Activated CD4-positive, CD25-positive, alpha-beta regulatory T cell treated with anti-CD3 and anti-CD28 coated beads, Interleukin-2, amount 50 U/mL, for 24 hours (primary cell): ENCODE measurements around the gene PDE1A.
"Not testable (repeated sequence)": the region's sequence is repeated elsewhere in the genome, so short reads cannot be mapped to it uniquely, and the experiment has no call there.

Experiments used
- ATAC-seq, 2 donors: fragments of 150-1000 bp; cut with Tn5 transposase; one replicate each; pipeline ENCODE4 v1.10.0; 2021; ENCODE audit warnings: mild to moderate bottlenecking in 1 of 2, moderate library complexity in 1 of 2

The PDE1A gene

DNA sequence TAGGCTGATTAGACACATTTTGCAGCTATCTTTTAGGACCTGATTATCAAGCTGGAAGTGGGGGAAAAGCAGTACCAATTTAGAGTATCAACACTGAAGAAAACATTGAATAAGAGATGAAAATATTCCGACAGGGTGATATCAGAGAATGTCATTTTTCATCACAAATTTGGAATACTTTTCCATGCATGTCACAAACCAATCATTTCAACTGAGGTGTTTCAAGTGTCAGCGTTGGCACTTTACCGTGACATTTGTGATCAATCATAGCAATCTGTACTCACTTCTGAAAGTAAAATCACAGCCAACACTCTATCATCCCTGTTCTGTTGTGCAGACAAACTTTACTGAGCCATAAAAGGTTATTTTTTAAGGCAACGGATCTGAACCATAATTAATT lies 75.4 kb downstream of the PDE1A start:
- no peak for ATAC-seq

DNA sequence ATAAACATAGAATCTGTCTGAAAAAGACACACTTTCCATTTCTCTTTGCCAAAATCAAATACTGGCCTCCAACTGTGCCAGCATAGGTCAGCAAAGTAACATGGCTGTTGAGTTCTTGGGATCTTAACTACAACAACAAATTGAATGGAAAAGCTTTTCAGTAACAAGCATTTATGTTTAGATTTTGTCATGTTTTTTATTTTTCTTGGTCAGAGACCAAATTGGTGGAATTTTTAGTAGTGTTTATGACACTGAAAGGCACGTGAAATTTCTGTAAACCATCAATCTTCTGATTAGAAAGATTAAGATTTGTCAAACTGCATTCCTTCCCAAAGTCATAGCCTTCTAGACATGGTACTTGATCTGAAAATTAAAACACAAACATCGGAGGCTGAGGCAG lies 77.6 kb downstream of the PDE1A start:
- no peak for ATAC-seq

DNA sequence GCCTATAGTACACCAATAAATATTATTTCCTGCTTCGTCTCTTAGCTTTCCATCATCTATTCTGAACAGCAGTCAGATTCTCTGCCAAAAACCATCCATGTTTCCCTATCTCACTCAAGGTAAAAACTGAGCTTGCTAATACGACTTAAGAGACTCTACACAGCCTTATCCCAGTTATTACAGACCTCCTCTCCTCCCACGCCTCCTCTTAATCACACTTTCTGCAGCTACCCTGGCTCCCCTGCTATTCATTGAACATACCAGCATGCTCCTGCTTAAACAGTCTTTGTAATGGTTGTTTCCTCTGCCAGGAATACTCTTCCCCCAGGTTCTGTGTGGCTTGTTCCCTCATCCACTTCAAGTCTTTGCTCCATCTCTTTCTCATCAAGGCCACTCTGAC lies 81.5 kb downstream of the PDE1A start:
- no peak for ATAC-seq

DNA sequence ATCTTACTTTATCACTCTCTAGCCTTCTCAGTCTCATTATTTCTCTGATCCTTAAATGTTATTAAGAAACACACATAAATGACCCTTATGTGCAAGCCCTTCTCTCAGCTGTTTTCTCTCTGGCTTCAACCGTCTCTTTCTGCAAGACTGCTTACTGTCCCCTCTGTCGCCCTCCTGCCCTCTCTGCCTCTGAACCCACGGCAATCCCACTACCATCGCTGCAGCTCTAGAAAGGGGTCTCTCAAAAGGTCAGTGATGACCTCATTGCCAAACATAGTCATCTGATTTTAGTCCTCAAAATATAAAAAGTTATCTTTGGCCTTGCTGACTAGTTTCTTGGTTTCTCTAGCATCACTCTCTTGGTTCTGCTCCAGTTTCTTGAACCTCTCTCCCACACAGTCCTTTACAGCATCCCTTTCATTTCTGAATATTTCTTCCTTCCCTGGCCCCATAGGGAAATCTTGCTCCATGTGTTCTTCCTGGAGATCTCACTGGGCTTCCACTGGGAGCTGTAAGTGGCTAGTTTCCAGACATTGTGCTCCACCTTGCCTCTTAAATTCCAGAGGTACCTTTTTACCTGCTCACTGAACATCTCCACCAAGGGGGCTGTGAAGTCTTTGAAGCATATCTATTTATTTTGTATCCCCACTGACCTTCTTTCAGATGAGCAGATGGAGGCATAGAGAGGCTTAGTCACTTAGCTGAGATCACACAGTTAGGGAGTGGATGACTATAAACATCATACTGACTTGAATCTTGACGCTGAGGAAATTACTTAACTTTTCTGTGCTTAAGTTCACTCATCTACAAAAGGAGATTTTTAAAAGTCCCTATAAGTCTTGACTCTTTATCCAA lies 96.2 kb downstream of the PDE1A start:
- no peak for ATAC-seq

DNA sequence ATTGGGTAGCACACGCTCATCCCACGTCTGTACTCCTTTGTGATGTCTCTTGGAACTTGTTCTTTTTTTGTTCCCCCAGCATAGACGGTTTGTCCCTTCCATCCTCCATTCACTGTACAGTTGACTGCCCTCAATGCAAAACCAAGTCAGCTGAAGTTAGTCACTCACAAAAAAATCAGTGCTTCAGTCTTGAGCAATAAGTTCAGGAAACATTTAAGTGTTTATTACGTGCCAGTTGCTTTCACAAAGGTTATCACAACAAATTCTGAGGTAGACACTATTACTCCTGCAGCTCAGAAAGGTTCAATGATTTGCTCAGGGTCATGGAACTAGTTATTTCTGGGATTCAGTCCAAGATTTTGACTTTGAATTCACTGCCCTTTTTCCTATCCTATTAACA lies 102.2 kb downstream of the PDE1A start:
- ATAC-seq: no peak

DNA sequence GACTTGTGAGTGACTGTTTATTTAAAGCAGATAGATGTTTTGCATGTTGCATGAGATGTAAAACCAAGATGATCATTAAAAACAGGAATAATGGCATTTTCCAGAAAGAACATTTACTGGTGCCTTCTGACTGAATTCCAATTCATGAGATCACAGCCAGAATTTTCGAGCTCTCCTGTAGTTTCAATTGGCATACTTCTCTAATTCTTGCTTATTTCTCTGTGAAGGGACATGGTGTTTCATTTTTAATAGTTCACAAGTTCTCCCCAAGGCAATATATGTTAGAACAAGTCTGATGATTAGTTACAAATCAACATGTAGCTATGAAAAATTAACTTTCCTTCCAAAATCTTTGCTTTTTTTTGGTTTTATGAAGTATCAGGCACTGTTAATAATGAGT lies 105.7 kb downstream of the PDE1A start:
- no peak for ATAC-seq

DNA sequence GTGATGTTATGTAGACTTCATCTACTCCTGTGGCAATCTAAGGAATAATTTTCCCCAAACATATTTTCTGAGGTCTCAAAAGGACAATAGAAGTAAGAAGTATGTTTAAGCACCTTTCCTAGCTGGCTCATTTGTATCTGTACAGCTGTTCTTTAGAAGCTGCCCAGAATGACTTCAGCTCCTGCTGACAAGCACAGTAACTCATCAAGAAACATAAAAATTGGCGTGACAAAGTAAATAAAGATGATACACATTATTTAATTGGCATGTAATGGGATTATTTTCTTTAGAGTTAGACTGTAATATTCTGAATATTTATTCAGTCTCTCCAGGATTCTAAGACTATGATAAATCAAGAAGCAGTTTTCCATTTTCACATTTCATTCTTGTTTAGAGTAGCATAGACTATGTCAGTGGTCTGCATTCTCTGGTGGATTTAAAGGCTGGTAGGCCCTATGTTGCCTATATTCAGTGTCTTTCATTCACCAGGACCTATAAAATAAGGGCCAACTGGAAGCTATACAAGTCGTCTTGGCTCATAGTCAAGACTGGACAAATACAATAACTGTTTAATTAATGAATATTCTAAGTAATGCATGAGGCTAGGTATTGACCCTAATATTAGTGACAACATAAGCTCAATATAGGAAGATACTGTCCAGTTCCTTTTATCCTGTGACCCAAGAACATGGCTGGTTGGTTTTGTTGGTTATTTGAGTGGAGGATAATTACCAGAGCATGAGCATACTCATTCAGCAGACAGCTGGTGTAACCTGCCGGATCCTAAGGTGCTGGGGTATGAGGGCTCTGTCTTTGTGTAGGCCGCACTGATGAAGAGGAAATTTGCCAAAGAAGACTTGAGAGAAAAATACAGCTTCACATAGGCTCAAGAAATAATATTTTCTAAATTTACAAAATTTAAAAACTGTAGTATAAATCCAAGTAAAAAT lies 107.0 kb downstream of the PDE1A start:
- ATAC-seq: no peak

DNA sequence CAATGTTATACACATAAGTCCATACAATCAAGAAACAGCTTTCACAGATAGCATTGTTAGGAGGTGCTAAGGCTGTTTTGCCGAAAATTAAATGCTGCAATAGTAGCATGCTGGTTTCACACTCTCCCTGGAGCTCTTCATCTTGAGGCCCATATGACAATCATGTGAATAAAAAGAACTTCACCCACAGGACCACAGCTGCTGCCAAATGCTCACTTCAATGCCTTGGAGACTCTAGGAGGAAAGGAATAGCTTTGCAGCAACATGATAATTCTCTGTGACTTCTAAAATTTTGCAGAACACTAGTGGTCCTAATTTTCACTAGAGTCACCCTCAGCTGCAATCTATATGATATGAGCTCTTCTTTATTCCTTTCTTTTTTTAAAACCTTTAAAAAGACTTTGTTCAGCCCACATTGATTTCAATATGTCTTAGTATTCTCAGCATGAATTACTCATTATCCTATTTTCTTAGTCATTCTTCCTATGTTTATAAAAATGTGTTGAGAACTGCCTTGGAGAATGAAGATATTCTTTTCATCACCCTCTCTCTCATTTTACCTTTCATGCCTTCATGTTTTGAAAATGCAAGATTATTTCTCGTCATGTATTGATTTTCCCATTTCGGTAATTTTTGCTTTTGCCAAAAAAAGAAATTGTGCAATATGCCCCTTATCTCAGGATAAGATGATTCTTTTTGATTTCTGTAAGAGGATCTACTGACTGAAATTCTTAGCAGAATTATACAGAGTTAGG lies 108.2 kb downstream of the PDE1A start:
- no peak for ATAC-seq

DNA sequence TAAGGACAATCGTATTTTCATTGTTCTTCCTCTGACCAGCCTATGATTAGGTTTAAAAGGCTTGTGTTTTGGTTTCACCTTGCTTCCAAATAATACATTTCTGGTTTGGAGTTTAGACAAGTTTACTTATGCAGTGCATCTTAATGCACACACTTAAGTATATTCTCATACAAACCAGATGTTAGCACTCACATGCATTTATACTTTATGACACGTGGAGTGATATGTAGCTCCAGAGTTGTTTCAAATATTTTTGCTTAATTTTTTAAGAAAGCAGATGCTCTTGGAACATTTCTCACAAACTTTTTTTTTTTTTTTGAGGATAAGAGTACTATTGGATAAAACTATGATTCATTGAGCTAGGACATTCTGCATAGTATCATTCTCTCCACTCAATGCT lies 109.9 kb downstream of the PDE1A start:
- ATAC-seq: no peak

DNA sequence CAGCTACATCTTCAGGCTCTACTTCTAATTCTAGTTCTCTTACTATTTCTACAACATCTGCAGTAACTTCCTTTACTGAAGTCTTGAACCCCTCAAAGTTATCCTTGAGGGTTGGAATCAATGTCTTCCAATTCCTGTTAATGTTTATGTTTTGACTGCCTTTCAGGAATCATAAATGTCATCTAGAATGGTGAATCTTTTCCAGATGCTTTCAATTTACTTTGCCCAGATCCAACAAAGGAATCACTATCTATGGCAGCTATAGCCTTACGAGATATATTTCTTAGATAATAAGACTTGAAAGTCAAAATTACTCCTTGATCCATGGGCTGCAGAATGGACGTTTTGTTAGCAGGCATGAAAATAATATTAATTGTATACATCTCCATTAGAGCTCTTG lies 123.9 kb downstream of the PDE1A start:
- ATAC-seq: no peak

DNA sequence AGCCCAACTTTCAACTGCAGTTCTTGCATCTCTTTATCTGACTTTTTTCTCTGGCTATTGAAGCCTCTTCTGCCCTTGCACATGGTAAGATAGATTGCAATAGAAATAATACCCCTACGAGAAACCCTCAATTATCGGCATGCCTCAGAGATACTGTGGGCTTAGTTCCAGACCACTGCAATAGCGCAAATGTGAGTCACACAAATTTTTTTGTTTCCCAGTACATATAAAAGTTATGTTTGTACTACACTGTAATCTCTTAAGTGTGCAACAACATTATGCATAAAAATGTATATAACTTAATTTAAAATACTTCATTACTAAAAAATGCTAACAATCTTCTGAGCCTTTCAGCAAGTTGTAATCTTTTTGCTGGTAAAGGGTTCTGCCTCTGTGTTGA lies 124.7 kb downstream of the PDE1A start:
- no peak for ATAC-seq

DNA sequence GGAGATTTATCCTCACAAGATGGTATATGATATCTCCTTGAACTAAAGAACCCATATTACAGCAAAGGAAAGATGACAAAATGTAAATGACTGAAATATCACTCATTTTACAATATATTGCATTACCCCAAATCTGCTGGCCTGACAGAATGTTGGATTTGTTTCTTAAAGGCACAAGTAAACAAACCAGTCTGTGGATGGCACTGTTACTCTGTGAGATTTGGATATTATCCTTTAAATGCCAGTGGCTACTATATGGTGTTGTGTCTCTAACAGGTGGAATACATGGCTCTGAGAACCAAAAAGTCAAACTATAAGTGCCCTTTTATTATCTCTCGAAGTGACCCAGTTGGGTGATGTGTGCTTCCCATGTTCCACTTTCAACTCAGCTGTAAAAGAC lies 125.7 kb downstream of the PDE1A start:
- no peak for ATAC-seq

DNA sequence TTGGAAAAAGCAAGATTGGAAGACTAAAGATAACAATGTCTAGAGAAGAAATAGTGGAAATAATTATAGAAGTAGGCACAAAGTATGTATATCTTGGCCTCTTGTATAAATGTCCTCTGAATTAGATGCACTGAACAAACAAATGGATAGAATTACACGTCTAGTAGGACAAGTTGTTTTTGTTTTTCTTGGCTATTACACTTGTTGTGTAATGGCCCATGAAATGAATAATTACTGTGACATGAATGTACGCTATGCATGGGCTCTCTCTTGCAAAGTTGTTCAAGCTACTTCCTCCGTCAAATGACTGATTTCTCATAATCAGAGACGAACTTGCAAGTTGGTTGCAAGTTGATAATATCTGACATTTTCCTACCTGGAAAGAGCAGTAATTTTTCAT lies 126.2 kb downstream of the PDE1A start:
- ATAC-seq: no peak

DNA sequence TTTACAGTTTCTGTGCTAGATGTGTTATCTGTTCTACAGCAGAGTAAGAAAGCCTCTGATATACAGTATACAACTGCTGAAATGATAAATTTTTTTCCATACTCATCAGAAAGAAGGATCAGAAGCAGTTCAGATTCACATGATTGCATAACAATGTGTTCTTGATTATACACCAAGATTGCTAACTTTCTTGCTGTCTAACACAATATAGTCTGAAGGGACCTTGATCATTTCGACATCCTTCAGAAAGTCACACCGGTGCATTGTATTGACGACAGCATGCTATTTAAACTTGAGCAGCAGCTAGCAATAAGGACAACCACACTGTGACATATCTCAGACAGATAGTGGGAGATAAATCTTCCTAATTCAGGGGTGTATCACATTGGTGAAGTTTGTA lies 127.2 kb downstream of the PDE1A start:
- ATAC-seq: no peak

DNA sequence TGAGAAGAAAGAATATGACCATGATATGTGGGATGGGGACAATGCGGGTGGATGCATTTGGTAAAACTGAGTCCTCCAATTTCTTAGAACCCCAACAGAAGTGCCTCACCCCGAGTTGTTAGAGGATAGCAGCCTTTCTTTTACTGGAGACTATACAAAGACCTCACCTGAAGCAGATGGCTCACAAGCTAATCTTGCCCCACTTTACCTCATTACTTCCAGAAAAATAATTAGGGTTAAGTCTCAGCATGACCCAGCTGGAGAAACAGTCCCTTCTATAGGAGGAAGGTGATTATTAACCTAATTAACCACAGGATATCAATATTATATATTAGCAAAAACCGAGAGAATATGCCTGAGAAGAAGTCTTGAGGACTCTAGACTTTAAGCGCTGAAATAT lies 128.4 kb downstream of the PDE1A start:
- ATAC-seq: no peak

DNA sequence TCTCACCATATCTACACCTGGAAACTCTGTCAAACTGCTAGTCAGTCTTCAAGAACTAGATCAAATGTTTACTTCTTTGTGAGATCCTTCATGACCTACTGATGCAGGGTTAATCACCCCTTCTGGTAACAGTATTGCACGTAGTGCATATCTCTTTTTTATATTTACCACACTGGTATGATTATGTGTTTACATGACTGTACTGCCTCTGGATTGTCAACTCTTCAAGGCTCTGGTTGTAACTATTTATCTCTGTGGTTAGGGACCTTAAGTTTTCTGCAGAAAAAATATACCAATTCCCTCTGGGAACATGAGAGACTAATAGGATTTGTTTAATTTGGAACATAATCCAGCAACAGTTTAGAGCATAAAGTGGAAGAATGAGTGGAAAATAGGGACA lies 135.5 kb downstream of the PDE1A start:
- no peak for ATAC-seq

DNA sequence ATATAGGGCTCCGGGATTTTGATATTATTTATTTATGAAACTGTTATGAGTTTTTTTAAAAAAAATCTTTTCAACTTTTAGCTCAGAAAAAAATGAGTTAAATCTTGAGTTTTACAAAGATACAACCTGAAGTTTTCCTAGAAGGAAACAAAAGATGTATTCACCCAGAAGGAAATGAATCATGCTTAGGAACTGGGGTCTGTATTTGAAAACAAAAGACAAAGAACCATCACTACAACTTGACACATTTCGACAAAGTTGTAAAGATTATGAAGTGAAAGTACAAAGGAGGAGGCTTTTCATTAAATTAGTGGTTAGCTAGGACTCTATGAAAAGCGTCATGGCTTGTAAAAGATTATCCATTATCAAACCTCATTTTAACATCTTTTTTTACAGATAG lies 143.3 kb downstream of the PDE1A start:
- ATAC-seq: no peak

DNA sequence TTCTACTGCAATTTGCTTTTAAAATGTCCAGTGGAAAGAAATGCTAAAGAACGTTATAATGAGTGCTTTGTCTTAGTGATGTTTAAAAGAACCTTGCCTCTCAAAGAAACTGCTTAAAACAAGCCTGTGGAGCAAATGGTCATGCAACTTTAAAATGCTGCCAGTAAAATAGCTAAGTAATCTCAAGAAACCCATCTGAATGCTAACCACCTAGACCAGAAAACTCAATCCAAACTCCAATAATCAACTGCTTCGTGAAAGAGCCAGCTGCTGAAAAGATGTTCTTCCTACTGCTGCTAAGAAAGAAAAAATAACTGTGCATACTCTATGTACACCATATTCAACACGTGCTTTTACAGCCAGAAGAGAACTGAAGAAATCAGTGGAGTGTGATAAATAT lies 145.6 kb downstream of the PDE1A start:
- ATAC-seq: no peak

DNA sequence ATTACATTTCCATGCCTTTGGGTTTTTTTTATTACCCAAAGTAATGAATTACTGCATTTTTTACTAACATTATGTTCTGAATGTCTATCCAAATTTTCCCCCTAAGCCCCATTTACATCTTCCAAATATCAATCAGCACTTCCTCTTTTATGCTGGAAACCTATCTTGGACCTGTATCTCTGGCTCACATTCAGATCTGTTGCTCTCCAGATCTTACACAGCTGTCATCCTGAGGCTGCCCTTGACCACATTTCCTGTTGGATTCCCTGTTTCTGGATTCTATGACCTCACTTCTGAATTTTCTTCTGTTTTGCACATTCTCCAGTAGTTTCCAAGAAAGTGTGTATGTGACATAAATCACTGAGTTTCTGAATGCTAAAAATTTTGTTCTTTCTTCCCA lies 146.7 kb downstream of the PDE1A start:
- ATAC-seq: no peak

DNA sequence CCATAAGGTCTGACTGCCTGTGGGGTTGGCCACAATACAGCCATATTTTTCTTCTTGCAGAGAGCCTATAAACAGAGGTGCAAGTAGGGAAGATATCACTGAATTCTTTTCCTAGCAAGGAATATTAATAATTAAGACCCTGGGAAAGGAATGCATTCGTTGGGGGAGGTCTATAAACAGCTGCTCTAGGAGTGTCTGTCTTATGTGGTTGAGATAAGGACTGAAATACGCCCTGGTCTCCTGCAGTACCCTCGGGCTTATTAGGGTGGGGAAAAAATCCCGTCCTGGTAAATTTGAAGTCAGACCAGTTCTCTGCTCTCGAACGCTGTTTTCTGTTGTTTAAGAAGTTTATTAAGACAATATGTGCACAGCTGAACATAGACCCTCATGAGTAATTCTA lies 150.2 kb downstream of the PDE1A start:
- not testable (repeated sequence) for ATAC-seq

DNA sequence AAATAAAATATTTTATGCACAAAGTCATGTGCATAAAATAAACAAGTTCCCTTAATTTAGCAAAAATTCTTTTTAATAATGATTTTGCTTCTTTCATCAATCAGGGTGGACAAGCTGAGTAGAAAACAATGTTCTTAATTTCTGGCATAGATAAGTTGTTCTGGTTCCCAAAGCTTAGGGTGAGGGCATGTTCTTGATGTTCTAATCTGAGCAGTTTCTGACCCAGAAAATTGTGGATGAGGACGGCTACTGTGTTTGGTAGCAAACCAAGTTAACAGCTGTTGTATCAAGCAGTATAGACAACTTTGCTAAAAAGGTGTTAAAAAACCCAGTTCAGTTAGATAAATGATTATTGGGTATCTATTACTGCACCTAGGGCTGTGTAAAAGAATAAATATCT lies 158.9 kb downstream of the PDE1A start:
- ATAC-seq: no peak

DNA sequence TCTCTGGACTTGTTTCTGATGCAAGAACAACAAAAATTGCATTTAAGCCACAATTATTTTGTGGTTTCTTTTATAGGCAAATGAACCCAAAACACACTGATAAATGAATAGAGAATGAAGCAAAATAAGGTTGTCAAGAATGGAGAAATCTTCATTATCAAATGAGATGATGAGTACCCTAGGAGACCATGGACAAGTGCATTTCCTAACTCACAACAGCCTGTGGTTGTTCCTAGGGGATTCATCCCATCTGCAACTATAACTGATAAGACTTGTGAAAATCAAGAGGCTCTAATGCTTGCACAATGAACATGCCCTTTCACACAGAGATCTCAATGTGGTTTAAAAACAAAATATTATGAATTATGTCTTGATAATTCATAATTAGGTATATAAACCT lies 159.9 kb downstream of the PDE1A start:
- ATAC-seq: no peak

DNA sequence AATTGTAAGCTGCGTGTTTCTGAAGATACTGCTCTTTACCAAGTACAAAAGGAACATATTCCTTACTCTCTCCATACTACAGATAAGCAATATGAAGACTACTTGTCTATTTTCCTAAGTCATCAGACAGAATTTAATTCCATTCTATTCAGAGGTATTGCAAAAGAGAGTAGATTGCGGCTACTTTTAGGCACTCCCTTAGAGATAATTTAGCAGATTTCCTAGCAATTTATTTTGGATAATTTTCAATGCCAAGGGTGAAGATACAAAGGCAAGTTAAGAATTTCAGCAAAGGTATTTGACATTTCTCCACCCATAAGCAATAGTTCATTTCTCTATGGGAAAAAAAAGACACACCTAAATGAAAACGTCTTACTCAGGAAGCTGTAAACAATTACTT lies 161.1 kb downstream of the PDE1A start:
- ATAC-seq: no peak
